Karpas-422 (cell line): Measurements from ENCODE around the gene MED22. TPM values are rescaled to one million over a fixed set of nuclear protein-coding genes. Genes with fewer than 3 reads are reported as not detected.

ENCODE experiments used
- DNase-seq: peaks from one replicate; pipeline ENCODE4 v3.0.0-alpha.2; 2015
- H2AFZ ChIP-seq: fragments of 200-600 bp; sonication (generic); 2 replicates; pipeline ENCODE4 v1.6.1; 2014; ENCODE audit warnings: antibody characterized with exemption, low read length, mixed read lengths
- H3K27ac ChIP-seq: fragments of 200-600 bp; sonication (generic); 2 replicates; pipeline ENCODE4 v1.5.1; 2014; ENCODE audit warnings: mild to moderate bottlenecking, low read length, moderate library complexity
- H3K27me3 ChIP-seq: fragments of 200-600 bp; sonication (generic); 2 replicates; pipeline ENCODE4 v1.6.1; 2014; ENCODE audit warnings: low read length, mixed read lengths
- H3K36me3 ChIP-seq: fragments of 200-600 bp; sonication (generic); 2 replicates; pipeline ENCODE4 v1.6.1; 2014; ENCODE audit warnings: low read length, mixed read lengths; ENCODE audit not compliant: insufficient read depth
- H3K4me1 ChIP-seq: fragments of 200-600 bp; sonication (generic); 2 replicates; pipeline ENCODE4 v1.6.1; 2014; ENCODE audit warnings: mild to moderate bottlenecking, low read length, mixed read lengths
- H3K4me2 ChIP-seq: fragments of 200-600 bp; sonication (generic); 2 replicates; pipeline ENCODE4 v1.6.1; 2014; ENCODE audit warnings: low read length, low read depth, mild to moderate bottlenecking; ENCODE audit not compliant: poor library complexity, severe bottlenecking
- H3K4me3 ChIP-seq: fragments of 200-600 bp; sonication (generic); 2 replicates; pipeline ENCODE4 v1.5.1; 2014; ENCODE audit warnings: mild to moderate bottlenecking, antibody characterized with exemption, low read length, mixed read lengths
- H3K79me2 ChIP-seq: fragments of 200-600 bp; sonication (generic); 2 replicates; pipeline ENCODE4 v1.6.1; 2014; ENCODE audit warnings: mild to moderate bottlenecking, low read length, mixed read lengths
- H3K9ac ChIP-seq: fragments of 200-600 bp; sonication (generic); 2 replicates; pipeline ENCODE4 v1.6.0; 2014; ENCODE audit warnings: low read length
- H3K9me2 ChIP-seq: fragments of 200-600 bp; sonication (generic), shearing (Covaris generic); replicated peaks from 2 replicates; pipeline ENCODE4 v1.6.0; 2014; ENCODE audit warnings: mild to moderate bottlenecking, low read length, moderate library complexity; ENCODE audit not compliant: insufficient read depth
- H3K9me3 ChIP-seq: fragments of 300-700, 200-600 bp; sonication (generic); 2 replicates; pipeline ENCODE4 v1.6.1; 2014; ENCODE audit warnings: low read length, mixed read lengths
- H4K20me1 ChIP-seq: fragments of 200-600 bp; sonication (generic); 2 replicates; pipeline ENCODE4 v1.6.1; 2014; ENCODE audit warnings: mild to moderate bottlenecking, antibody characterized with exemption, low read length, low read depth; ENCODE audit not compliant: insufficient read depth
- total RNA-seq: library from RNA; depleted of rRNA; stranded (reverse); fragments of >200 nt; shearing (Covaris generic); gene quantifications from 2 replicates; pipeline ENCODE4 v1.2.3, GENCODE V29; 2014; ENCODE audit warnings: low replicate concordance

Gene MED22
- total RNA-seq, 1 experiment from 2014 or later, result 13.6 TPM

GRCh38 chr9:133367221-133367620 is 19.3 kb upstream of the MED22 start:
- DNase-seq, result no peak
- H3K27me3 ChIP-seq, result no peaks in the 10 kb centered on the region
- H3K9me2 ChIP-seq, result no peaks in the 10 kb centered on the region
- H3K4me1 ChIP-seq, result no peaks in the 10 kb centered on the region
- no peak overlapping the region for H3K27ac ChIP-seq
- peaks cover 38% of the 10 kb centered on the region for H4K20me1 ChIP-seq
- H3K79me2 ChIP-seq, result peaks cover 48% of the 10 kb centered on the region
- no peaks in the 10 kb centered on the region for H3K9me3 ChIP-seq
- no peak overlapping the region for H3K9ac ChIP-seq
- H3K4me3 ChIP-seq, result no peak overlapping the region
- H2AFZ ChIP-seq, result no peak overlapping the region
- no peak overlapping the region for H3K4me2 ChIP-seq
- peaks cover 17% of the 10 kb centered on the region; the same call in 1 of the 2 replicates for H3K36me3 ChIP-seq

GRCh38 chr9:133366435-133366834 is 18.5 kb upstream of the MED22 start:
- no peak overlapping the region for H3K9ac ChIP-seq
- no peaks in the 10 kb centered on the region for H3K27me3 ChIP-seq
- H3K4me3 ChIP-seq, result no peak overlapping the region
- H3K9me3 ChIP-seq, result no peaks in the 10 kb centered on the region
- no peaks in the 10 kb centered on the region for H3K4me1 ChIP-seq
- peaks cover 38% of the 10 kb centered on the region for H4K20me1 ChIP-seq
- no peak overlapping the region for H2AFZ ChIP-seq
- no peak overlapping the region for H3K27ac ChIP-seq
- peaks cover 40% of the 10 kb centered on the region for H3K79me2 ChIP-seq
- H3K4me2 ChIP-seq, result no peak overlapping the region
- no peaks in the 10 kb centered on the region for H3K9me2 ChIP-seq
- H3K36me3 ChIP-seq, result peaks cover 23% of the 10 kb centered on the region; the same call in 1 of the 2 replicates
- DNase-seq, result no peak

- Histone ChIP-seq H3K4me3 (no peak overlapping the region), H3K9me3 (no peaks in the 10 kb centered on the region), H3K4me1 (peaks cover 9% of the 10 kb centered on the region), H3K27ac (no peak overlapping the region), H3K4me2 (no peak overlapping the region), H3K36me3 (peaks cover 22% of the 10 kb centered on the region; the same call in 1 of the 2 replicates), H3K9me2 (no peaks in the 10 kb centered on the region), H3K9ac (no peak overlapping the region), H4K20me1 (peaks cover 9% of the 10 kb centered on the region; the same call in 1 of the 2 replicates), H3K79me2 (peaks cover 9% of the 10 kb centered on the region), H2AFZ (no peak overlapping the region), H3K27me3 (no peaks in the 10 kb centered on the region)
- no peak for DNase-seq
These were observed 14.6 kb upstream of the MED22 start for GRCh38 chr9:133362359-133363044.

GRCh38 chr9:133361507-133362092 is 13.7 kb upstream of the MED22 start:
- Histone ChIP-seq H3K36me3 (peaks cover 22% of the 10 kb centered on the region; the same call in 1 of the 2 replicates), H3K9ac (no peak overlapping the region), H3K27me3 (no peaks in the 10 kb centered on the region), H3K4me1 (peaks cover 14% of the 10 kb centered on the region), H3K9me3 (no peaks in the 10 kb centered on the region), H4K20me1 (0 out of 2 replicates have a peak, but pooled peaks cover 2% of the 10 kb centered on the region), H3K4me2 (no peak overlapping the region), H3K27ac (no peak overlapping the region), H3K79me2 (peaks cover 16% of the 10 kb centered on the region), H2AFZ (no peak overlapping the region), H3K9me2 (no peaks in the 10 kb centered on the region), H3K4me3 (no peak overlapping the region)
- DNase-seq, result no peak

GRCh38 chr9:133360400-133361393 is 12.8 kb upstream of the MED22 start:
- Histone ChIP-seq H3K36me3 (peaks cover 20% of the 10 kb centered on the region; the same call in 1 of the 2 replicates), H3K79me2 (peaks cover 20% of the 10 kb centered on the region), H3K27me3 (no peaks in the 10 kb centered on the region), H3K4me3 (no peak overlapping the region), H3K4me2 (no peak overlapping the region), H3K4me1 (peaks cover 14% of the 10 kb centered on the region), H3K9me2 (no peaks in the 10 kb centered on the region), H3K27ac (no peak overlapping the region), H3K9me3 (no peaks in the 10 kb centered on the region), H2AFZ (no peak overlapping the region), H3K9ac (no peak overlapping the region), H4K20me1 (0 out of 2 replicates have a peak, but pooled peaks cover 2% of the 10 kb centered on the region)
- no peak for DNase-seq

GRCh38 chr9:133359399-133360175 is 11.7 kb upstream of the MED22 start:
- H3K79me2 ChIP-seq, result peaks cover 20% of the 10 kb centered on the region
- no peak for DNase-seq
- H3K4me1 ChIP-seq, result peaks cover 25% of the 10 kb centered on the region
- H3K4me2 ChIP-seq, result no peak overlapping the region
- no peak overlapping the region for H3K4me3 ChIP-seq
- H3K9me3 ChIP-seq, result no peaks in the 10 kb centered on the region
- no peak overlapping the region for H3K27ac ChIP-seq
- no peak overlapping the region for H2AFZ ChIP-seq
- H4K20me1 ChIP-seq, result 0 out of 2 replicates have a peak, but pooled peaks cover 2% of the 10 kb centered on the region
- no peaks in the 10 kb centered on the region for H3K9me2 ChIP-seq
- H3K27me3 ChIP-seq, result no peaks in the 10 kb centered on the region
- H3K36me3 ChIP-seq, result peaks cover 19% of the 10 kb centered on the region; the same call in 1 of the 2 replicates
- no peak overlapping the region for H3K9ac ChIP-seq

- Histone ChIP-seq H3K79me2 (peaks cover 20% of the 10 kb centered on the region), H3K4me1 (peaks cover 40% of the 10 kb centered on the region), H3K9me2 (no peaks in the 10 kb centered on the region), H3K4me3 (peak overlapping the region; percentile 93), H3K9me3 (no peaks in the 10 kb centered on the region), H3K27me3 (no peaks in the 10 kb centered on the region), H3K36me3 (peaks cover 10% of the 10 kb centered on the region; the same call in 1 of the 2 replicates), H2AFZ (no peak overlapping the region), H3K4me2 (peak overlapping the region; percentile 82), H3K27ac (no peak overlapping the region), H4K20me1 (0 out of 2 replicates have a peak, but pooled peaks cover under 1% of the 10 kb centered on the region), H3K9ac (peak overlapping the region; percentile 87)
- no peak for DNase-seq
These were observed 9.7 kb upstream of the MED22 start for GRCh38 chr9:133357656-133358055.
